Measurements from ENCODE around the gene LDLRAD4.

Gene LDLRAD4

DNA sequence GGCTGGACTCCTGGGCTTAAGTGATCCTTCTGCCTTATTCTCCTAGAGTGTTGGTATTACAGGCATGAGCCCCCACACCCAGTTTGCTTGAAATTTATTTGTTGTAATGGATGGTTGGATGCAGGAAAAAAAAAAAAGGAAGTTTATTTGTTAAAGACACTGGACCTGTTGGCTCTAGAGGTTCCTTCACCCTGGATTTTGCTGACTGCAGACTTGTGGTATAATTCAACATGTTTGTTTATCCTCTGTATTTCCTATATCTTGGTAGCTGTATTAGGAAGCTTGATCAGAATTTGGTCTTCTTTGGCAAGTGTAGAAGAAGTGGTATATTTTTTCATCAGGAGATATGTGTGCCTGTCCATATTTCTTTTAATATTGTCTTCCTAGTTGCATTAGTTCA lies 138.7 kb downstream of the LDLRAD4 start:
- DNase-seq = no peak

DNA sequence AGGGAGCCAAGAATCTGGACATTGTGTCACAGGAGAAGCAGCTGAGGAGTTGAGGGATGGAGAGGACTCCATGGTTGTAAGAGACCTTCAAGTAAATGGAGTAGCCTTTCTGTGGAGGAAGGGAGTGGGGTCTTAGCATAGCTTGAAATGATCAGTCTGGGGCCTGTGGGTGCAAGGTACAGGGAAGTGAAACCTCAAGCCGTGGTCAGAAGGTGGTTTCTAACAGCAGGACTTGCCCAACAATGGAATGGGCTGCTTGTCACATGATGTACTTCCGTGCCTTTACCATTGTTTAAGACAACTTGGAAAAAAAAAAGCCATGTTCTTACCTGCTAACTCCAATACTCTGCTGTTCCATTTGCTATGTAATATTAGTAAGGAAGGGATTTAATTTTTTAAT lies 140.7 kb downstream of the LDLRAD4 start:
- DNase-seq = no peak

DNA sequence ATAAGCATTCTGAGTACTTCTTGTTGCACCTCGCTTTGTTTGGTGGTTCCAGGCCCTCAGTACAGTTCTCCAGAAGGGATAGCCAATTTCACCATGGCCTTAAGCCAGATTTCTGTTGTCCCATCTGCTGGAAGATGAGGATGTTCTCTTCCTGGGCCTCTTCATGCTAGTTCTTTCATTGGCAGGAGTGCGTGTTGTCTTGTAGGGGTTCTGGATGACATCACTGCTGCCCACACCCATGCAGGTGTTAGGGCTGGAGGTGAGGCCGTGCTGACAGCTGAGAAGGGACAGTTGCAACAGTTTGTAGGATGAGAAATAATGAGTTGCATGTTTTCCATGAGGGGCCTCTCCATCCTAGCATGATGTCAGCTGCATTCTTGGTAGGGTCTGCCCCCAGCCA lies 142.9 kb downstream of the LDLRAD4 start:
- no peak for DNase-seq

DNA sequence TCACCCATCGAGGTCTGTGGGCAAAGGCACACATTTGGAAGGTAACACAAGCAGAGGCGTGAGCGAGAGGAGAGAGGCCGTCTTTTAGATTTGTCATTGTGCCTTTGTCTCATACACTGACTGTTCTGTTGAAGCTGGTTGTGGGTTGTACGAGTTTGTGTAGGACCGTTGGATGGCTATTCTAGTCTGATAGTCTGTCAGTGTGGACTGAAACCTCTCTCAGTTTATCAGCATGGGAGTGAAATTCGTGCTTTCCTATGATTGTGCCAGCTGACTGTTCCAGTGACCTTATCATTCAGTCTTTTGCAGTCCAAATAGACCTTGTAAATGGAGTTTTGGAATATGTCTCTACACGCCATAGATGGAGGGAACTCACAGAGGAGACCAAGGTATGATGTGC lies 143.5 kb downstream of the LDLRAD4 start:
- no peak for DNase-seq

DNA sequence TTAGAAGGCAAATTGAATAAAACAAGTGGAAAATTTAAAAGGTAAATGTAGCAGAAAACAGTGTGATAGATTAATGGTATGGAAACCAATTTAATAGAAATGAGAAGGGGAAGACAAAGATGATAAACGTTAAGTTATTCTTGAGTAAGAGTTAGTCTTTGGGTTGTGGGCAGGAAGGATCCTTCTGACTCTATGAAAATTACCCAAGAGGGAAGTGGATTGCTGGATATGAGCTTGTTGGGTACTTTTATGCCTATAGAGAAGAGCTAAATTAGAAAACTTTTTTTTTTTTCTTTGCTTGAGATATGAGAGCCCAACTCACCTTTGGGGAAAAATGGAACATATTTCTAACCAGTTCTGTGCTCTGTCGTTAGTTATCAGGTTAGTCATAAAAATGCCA lies 144.0 kb downstream of the LDLRAD4 start:
- DNase-seq = no peak

DNA sequence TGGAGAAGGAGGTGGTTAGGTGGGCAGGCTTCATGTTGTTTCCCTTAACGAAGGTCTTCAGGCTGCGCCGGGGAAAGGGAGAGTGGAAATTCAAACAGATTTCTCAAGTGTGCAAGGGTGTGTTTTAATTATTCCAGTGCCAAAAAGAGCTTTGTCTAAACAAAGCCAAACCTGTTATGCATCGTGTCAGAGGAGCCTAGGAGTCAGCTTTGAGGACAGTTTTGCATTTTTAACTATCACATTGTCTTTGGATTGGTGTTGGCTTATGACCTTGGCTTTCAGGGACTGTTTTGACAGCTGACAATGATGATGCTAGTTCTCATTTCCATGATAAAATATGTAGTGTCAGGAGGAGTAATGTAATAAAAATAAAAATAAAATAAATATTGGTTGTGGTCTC lies 144.8 kb downstream of the LDLRAD4 start:
- no peak for DNase-seq

DNA sequence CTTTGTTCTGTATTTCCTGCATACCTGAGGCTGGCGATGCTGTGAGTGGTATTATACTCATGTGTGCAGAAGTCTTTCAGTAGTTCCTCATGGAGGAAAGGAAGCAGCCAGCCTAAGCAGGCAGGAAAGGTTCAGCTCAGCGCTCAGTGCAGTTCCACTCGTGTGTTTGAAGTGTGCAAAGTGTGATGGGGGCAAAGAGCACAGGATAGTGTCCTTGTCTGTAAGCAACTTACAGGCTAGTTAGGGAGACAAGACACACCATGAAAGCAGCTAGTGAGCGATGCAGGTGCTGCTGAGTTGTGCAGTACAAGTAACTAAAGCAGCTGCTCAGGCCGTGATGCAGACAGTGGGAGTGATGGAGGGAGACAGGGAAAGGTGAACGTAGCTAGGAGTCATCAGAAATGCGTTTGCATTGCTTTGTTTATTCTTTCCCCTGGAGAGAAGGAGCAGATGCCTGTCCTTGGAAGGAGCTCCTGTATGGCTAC lies 146.2 kb downstream of the LDLRAD4 start:
- no peak for DNase-seq

DNA sequence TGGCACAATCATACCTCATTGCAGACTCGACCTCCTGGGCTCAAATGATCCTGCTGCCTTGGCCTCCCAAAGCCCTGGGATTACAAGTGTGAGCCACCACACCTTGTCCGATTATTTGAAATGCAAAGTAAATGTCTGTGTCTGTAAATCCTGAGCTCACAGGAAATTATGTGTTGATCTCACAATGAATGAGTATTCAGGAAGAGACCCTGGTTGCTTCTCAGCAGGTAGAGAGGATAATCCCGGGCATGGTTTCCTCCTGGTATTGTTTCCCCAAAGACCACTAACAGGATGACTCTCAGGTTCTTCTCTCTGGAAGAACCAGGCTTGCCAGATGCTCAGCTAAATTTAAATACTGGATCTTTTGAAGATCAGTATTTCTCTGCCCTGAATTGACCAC lies 147.6 kb downstream of the LDLRAD4 start:
- DNase-seq = no peak

DNA sequence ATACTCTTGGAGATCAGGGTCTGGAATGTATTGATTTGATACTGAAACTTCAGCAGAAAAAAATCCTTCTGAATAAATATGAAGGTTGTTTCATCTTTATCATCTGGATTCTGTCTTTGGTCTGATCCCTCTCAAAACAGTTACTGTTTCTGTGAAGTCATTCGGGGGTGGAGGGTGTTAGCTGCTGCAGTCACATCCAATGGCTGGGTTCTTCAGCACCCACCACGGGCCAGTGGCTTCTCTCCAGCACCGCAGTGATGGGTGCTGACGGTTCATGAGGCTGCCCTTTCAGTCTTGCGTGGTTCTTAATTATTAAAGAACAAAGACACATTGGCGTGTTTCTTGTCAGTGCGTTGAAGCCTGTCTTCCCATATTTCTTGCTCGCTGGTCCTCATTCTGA lies 148.0 kb downstream of the LDLRAD4 start:
- DNase-seq = no peak

DNA sequence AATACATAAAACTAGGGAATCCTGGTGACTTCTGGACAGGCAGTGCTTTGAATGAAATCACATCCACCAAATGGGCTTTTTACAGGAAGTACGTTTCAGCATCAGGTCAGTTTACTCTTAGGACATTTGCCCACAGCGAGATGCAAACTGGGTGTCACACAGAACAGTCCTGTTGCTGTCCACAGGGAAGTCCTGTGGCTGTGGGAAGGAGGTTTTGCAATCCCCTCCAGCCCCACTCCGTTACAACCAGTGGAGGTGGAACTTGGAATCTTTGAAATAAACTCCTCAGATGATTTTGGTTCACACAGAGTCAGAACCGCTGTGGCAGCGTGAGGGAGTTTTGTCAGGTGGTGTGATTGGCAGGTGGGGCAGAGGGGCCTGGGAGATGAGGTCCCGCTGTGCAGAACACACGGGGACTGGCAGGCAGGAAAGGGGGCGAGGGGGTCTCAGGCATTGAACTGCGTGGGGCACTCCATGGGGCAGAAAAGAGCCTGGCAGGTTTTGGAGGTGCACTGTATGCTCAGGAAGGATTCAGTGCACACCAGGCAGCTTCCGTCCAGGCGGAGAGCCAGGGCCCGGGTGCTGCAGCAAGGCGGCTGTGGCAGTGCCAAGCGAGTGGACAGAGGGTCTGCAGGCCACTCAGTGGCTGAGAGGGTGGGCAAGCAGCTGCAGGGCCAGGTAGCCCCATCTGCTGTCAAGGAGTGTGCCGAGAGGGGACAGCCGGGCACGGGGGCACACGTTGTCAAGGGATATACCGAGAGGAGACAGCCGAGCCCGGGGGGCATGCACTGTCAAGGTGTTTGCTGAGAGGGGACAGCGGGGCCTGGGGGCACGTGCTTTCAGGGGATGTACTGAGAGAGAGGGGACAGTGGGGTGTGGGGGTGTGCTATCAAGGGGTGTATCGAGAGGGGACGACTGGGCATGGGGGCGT lies 148.7 kb downstream of the LDLRAD4 start:
- DNase-seq = no peak

DNA sequence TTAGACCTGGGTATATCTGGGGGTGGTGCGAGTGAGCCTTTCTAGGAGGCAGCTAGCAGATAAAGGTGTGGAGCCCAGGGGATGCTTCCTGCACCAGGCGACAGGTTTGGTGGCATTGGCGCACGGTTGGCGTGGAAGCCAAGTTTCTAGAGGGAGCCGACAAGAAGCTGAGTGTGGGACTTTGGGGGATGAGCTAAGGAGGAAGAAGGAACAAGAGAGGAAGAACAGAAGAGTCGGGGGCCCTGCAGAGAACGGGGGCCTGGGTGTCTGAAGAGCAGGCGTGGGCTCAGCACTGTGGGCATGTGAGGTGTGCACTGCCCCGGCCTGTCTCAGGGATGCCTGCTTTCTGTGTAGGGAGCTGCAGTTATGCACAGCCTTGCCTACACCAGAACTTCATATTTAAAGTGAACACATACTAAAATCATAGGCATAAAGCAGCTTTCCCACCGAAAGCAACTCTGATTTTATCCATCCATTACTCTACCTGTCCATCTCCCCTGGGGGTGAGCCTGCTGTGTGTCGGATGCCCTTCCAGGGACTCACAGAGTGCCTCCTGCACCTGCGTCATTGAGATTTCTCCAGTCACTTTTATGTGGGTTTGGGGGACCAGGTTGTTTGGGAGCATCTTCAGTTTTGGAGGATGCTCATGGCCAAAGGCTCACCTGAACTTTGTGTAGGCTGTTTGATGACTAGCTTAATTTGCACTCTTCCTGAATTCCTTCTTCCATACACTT lies 149.7 kb downstream of the LDLRAD4 start:
- no peak for DNase-seq

DNA sequence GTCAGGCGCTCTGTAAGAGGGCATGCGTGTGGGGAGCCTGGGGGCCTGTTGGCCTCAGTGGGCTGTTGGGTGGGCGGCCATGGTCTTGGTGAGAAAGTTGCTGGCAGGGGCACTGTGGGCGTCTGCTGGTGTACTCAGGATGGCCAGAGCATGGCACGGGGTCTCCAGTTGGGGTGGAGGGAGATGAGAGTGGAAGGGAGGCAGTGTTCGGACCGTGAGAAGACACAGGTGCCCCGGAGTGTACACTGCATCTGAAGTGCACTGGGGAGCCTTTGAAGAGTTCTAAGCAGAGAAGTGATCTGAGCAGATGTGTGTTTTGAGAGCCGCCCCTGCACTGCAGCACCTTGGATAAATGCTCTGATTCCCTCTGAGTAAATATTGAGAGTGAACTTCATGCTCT lies 150.8 kb downstream of the LDLRAD4 start:
- no peak for DNase-seq

DNA sequence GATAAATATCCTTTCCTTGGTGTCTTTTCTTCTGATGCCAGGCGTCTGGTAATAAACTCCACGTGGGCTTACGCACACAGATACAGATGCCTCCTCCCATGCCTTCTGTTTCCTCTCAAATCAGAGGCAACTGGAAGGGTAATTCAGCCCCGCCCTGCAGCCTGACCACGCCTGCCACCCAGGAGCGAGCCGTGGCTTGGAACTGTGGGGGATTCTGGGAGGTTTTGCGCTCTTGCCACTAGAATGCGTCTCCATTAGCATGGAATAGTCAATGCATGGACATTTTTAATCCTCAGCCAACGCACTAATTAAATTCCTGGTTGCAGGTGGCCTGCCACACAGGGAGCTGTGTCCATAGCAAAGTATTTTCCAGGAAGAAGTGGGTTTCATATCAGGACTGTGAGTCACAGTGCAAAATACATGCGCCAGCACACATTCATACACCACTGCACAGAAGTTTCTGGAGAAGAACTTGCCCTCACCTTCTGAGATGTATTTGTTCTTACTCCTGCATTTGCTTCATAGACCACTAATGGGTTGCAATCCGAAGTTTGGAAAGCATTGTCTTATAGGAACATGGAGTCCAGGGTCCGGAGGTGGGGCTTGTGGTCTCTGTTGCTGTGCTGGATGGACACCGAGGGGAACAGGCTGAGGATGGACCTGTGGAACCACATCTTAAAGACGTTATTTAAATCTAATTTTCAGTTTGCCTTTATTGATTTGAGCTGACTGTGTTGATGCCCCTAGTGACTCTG lies 151.4 kb downstream of the LDLRAD4 start:
- DNase-seq = no peak

DNA sequence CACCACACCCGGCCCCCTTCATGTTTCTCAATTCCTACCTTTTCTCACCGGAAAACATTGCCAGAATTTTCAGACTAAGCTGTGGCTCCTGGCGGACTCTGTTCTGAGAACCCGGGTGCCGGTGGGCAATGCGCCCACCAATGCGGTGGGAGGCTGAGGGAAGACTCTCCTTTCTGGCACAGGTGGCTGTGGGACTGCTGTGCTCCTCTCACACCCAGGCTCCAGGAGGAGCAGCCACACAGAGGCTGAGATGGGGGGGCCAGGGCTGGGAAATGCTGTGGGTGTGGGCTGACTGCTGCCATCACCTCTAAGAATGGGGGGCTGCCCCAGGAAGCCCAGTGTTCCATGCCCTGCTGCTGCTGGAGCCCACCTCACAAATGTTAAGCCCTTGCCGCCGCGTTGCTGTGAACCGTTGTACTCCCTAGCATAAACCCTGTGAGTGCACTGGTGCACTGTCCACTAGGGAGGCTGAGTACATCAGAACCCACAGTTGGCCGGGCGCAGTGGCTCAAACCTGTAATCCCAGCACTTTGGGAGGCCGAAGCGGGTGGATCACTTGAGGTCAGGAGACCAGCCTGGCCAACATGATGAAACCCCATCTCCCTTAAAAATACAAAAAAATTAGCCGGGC lies 152.6 kb downstream of the LDLRAD4 start:
- no peak for DNase-seq

DNA sequence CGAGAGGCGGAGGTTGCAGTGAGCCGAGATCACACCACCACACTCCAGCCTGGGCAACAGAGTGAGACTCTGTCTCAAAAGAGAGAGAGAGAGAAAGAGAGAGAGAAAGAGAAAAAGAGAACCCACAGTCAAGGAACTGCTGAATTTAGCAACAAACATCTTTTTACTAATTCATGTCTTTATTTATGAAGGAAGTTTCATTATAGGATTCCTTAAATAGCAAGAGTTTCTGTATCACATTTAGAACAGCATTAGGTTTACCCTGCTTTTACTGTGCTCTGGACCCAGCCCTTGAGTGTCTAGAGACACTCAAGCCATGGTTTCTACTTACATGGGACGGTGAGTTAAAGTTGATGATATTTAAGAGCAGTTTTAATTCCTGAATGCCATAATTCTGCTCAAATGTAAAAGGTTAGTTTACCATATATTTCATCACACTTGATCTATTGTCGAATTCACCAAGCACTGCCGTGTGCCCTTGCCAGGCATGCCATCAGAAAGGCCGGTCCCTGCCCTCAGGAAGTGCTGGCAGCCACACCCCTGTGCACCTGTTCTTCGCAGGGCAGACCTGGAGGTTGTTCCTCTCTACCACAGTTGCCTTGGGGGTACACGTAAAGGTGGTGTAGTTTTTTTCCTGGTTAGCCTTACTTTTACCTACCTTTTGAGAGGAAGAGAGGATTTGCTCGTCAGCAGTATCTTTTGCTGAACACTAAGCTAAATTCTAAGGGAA lies 153.3 kb downstream of the LDLRAD4 start:
- no peak for DNase-seq

DNA sequence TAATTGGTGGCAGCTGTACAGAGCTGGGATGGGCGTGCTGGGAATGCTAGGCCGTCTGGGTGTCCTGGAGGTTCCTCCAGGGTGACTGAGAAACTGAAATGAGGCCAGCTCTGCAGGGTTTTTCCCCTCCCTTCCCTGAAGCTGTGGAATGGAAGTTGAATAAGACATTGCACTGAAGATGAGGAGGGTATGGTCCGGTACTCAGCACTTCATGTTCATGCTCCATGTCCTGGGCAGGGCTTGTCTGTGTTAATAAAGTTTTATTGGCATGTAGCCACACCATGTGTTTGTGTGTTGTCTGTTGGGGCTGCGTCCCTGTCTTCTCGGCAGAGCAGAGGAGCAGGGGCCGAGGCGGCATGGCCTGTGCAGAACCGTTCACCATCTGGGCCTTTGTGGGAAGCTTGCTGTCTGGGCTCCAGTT lies 154.0 kb downstream of the LDLRAD4 start:
- no peak for DNase-seq

DNA sequence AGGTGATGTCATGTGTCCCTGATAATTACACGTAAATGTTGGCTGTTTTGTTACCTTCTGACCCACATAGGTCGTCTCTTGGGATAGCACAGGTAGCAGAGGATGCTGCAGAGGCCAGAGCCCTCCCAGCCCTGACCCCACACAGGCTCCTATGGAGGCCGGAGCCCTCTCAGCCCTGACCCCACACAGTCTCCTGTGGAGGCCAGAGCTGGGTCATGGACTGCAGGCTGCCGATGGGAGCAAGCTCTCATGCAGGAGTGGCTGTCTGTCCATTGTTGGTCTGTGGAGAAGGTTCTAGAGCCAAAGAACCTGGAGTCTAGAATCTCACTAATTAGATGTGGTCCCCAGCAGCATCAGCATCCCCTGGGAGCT lies 155.5 kb downstream of the LDLRAD4 start:
- no peak for DNase-seq

DNA sequence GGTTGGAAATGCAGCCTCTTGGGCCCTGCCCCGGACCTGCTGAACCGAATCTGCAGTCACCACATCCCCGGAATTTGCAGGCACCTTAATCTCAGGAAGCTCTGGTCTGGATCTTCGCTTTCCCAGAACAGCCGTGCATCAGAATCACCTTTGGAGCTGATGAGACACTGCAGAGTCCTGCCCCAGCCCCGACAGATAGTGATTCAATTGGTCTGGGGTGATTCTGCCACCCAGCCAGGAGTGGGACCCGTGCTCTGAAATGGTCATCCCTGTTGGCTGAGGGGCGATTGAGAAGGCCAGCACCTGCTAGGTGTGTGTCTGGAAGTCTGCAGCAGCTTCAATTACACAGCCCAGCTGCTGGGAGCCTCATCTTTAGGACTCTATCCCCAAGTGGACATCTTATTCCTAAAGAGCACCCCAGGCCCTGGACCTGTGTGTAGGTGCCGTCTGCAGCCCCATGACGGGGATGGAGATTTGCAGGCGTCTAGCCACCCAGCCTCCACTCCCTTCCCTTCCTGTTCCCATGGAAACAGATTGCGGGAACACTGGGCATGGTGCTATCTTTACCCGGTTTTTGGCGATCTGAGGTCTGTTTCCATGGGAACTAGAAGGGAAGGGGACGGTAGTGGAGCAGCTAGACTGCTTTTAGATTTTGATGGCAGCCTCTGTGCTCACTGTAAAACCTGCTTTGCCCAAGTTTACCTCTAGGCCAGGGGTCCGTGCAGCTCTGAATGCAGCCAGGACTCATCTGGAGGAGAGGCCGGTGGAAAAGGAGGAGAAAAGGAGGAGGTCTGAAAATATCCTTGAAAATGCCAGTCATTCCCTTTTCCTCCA lies 156.1 kb downstream of the LDLRAD4 start:
- DNase-seq = no peak

DNA sequence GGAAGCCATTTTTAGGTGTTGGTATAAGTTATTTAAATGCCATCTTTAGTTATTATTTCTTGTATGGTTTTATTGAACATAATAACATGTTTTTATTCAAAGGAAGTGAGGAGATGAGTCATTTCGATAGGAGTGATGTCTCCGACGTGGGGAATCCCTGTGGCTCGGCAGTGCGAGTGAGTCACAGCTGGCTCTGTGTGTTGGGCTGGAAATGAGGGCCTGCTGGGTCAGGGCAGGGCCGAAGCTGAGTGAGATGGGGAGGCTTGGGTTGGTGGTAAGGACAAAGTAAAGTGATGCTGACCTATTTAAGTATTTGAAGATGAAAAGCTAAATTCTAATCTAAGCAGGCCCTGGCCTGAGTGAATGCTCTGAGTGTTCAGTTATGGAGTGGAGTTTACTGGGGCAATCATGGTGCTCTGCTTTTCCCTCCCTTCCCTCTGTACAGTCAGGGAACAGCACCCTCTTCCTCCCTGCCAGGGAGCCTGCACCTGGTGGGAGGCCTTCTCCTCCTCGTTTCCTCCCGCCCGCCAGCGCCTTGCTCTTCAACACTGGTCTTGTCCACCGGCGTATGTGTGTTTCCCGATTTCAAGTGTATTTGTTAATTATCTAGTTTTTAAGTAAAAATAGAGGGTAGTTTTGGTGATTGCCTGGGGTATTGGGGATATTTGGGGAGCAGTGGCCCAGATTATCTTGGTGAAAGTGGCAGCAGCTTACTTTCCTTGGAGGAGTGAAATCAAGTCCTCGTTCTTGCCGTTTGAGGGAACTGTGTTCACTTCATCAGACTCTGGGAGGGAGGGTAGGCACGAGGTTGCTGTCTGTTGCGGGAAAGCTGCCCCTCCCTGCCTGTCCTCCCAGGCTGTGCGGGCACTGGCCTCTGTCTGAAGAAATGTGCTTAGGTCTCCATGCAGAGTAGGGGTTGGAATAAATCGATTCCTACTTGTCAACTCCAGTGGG lies 157.0 kb downstream of the LDLRAD4 start:
- DNase-seq = no peak

DNA sequence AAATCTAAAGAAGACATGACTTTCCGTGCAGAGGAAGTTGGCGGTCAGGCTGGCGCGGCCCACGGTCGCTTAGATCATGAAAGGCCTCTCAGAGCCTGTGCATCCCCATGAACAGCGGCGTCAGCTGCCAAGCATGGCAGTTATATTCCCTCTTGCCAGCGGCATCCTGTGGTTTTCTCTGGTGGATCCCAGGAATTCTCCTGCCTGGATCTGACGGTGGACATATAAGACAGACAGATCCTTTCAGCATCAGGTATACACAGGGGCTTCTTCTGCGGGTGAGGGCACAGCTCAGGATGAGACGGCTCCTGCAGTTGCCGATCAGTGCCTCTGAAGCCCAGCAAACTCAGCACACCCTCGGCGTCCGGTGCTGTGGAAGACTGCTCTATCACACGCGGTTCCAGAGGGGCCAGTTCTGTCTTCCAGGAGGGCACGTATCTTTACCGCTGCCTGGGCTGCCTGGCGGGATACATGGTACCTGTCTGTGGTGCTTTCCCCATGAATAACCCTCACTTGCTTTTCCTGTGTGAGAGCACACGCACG lies 157.8 kb downstream of the LDLRAD4 start:
- DNase-seq = no peak

All from Kasumi-1 (cell line).